ENCODE measurements around the gene SMC3.

The SMC3 gene

GRCh38 chr10:110546499-110547110 lies 20.9 kb upstream of the SMC3 start:
- DNase-seq = no peak

GRCh38 chr10:110547139-110547761 lies 20.2 kb upstream of the SMC3 start:
- DNase-seq = peak; percentile 77

- no peak for DNase-seq
Observed at GRCh38 chr10:110548002-110548401, 19.5 kb upstream of the SMC3 start.

GRCh38 chr10:110549211-110549610 lies 18.3 kb upstream of the SMC3 start:
- DNase-seq = no peak

GRCh38 chr10:110553905-110554304 lies 13.6 kb upstream of the SMC3 start:
- no peak for DNase-seq

- no peak for DNase-seq
Observed at GRCh38 chr10:110556296-110556695, 11.2 kb upstream of the SMC3 start.

- peak; percentile 75 for DNase-seq
Observed at GRCh38 chr10:110556969-110557601, 10.4 kb upstream of the SMC3 start.

- no peak for DNase-seq
Observed at GRCh38 chr10:110558041-110558440, 9.5 kb upstream of the SMC3 start.

- DNase-seq = no peak
Observed at GRCh38 chr10:110560012-110560411, 7.5 kb upstream of the SMC3 start.

GRCh38 chr10:110561292-110561691 lies 6.2 kb upstream of the SMC3 start:
- DNase-seq = no peak

- no peak for DNase-seq
Observed at GRCh38 chr10:110562348-110562747, 5.1 kb upstream of the SMC3 start.

GRCh38 chr10:110563132-110563531 lies 4.4 kb upstream of the SMC3 start:
- DNase-seq = no peak

GRCh38 chr10:110566472-110567200 lies 859 bp upstream of the SMC3 start:
- DNase-seq = no peak

GRCh38 chr10:110568055-110568735 lies 700 bp downstream of the SMC3 start:
- DNase-seq = peak; percentile 59

GRCh38 chr10:110569122-110569521 lies 1.6 kb downstream of the SMC3 start:
- DNase-seq = no peak

GRCh38 chr10:110569736-110570135 lies 2.2 kb downstream of the SMC3 start:
- DNase-seq = no peak

GRCh38 chr10:110571093-110571743 lies 3.7 kb downstream of the SMC3 start:
- no peak for DNase-seq

GRCh38 chr10:110572862-110573261 lies 5.4 kb downstream of the SMC3 start:
- no peak for DNase-seq

- DNase-seq = no peak
Observed at GRCh38 chr10:110574420-110574819, 6.9 kb downstream of the SMC3 start.

GRCh38 chr10:110576220-110576619 lies 8.7 kb downstream of the SMC3 start:
- DNase-seq = no peak

GRCh38 chr10:110577056-110577455 lies 9.6 kb downstream of the SMC3 start:
- no peak for DNase-seq

GRCh38 chr10:110584006-110584405 lies 16.5 kb downstream of the SMC3 start:
- no peak for DNase-seq

GRCh38 chr10:110591760-110592159 lies 24.3 kb downstream of the SMC3 start:
- DNase-seq = no peak
